Measurements from ENCODE around the gene SIPA1.

SIPA1 gene, protein sequence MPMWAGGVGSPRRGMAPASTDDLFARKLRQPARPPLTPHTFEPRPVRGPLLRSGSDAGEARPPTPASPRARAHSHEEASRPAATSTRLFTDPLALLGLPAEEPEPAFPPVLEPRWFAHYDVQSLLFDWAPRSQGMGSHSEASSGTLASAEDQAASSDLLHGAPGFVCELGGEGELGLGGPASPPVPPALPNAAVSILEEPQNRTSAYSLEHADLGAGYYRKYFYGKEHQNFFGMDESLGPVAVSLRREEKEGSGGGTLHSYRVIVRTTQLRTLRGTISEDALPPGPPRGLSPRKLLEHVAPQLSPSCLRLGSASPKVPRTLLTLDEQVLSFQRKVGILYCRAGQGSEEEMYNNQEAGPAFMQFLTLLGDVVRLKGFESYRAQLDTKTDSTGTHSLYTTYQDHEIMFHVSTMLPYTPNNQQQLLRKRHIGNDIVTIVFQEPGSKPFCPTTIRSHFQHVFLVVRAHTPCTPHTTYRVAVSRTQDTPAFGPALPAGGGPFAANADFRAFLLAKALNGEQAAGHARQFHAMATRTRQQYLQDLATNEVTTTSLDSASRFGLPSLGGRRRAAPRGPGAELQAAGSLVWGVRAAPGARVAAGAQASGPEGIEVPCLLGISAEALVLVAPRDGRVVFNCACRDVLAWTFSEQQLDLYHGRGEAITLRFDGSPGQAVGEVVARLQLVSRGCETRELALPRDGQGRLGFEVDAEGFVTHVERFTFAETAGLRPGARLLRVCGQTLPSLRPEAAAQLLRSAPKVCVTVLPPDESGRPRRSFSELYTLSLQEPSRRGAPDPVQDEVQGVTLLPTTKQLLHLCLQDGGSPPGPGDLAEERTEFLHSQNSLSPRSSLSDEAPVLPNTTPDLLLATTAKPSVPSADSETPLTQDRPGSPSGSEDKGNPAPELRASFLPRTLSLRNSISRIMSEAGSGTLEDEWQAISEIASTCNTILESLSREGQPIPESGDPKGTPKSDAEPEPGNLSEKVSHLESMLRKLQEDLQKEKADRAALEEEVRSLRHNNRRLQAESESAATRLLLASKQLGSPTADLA

GRCh38 chr11:65637794-65638419, at the start of gene SIPA1:
SIPA1 (plus strand) TSS chr11:65638101; CDS start chr11:65640922, 2,821 bp downstream.
- peaks cover 35% of the 10 kb centered on the region for H3K4me1 Mint-ChIP-seq

DNA sequence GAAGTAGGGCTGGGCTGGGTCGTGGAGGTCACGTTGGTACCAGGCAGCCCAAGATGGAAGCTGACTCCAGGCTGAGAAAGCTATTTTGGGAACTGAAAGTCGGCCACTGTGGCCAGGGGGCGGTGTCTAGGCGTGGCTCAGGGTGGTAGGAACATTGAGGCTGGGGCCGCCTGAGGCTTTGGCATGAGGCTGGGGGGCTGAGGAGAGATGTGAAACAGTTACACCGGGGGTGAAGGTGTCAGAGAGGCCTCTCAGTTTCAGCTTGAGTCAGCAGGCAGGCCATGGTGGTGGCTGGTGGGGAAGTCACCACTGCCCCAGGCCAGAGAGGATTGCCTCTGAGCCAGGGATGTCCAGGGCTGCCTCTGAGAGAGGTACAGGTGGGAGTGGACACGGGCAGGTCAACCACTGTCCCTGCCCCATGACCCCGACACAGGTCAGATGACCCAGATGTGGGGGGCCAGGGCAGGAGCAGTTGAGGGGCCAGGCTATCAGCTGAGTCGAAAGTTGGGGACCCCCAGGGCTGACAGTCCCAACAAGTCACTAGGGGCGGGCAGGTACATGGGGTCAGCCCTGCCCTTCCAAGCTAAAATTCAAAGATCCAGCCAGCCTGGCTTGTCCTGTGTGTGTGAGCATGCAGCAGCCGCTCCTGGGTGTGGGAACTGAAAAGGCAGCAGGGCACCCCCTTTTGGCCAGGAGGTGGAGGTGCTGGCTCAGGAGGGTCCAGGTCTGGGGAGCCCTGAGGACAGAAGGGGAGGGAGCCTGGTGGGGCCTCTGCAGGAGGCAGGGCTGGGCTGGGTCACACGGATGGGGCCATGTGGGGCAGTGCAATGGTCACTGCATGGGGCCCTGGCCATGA, 49.5 kb upstream of the SIPA1 start:
- Mint-ChIP-seq H3K4me3 (peak overlapping the region; percentile 60), H3K27me3 (no peaks in the 10 kb centered on the region), H3K4me1 (peaks cover 34% of the 10 kb centered on the region), H3K27ac (ENCODE audit: low read depth) (peak overlapping the region; percentile 87), H3K9me3 (no peaks in the 10 kb centered on the region), H3K36me3 (ENCODE audit: insufficient read depth) (peaks cover 20% of the 10 kb centered on the region)
- DNase-seq (ENCODE audit: low spot score in 2 of 2) = peak; percentile 62 to 71
- peak; percentile 90 for ATAC-seq (replicated peaks; ENCODE audit: extremely low read depth, poor library complexity, severe bottlenecking)

More at GRCh38 chr11:65637794-65638419, at the start of gene SIPA1:
- Mint-ChIP-seq H3K27me3 (no peaks in the 10 kb centered on the region), H3K36me3 (ENCODE audit: insufficient read depth) (peaks cover 58% of the 10 kb centered on the region), H3K4me3 (peak within 1 kb of the TSS; percentile 86), H3K27ac (ENCODE audit: low read depth) (peak within 1 kb of the TSS; percentile 98), H3K9me3 (no peaks in the 10 kb centered on the region)
- ATAC-seq (replicated peaks; ENCODE audit: extremely low read depth, poor library complexity, severe bottlenecking) = peak; percentile 26
- peak; percentile 68 to 70 for DNase-seq (ENCODE audit: low spot score in 2 of 2)

GRCh38 chr11:65589444-65590239, 48.3 kb upstream of the SIPA1 start:
- no peak for DNase-seq (ENCODE audit: low spot score in 2 of 2)
- peak; percentile 21 for ATAC-seq (replicated peaks; ENCODE audit: extremely low read depth, poor library complexity, severe bottlenecking)
- peaks cover 18% of the 10 kb centered on the region for H3K36me3 Mint-ChIP-seq (ENCODE audit: insufficient read depth)
- no peaks in the 10 kb centered on the region for H3K27me3 Mint-ChIP-seq
- peak overlapping the region; percentile 87 for H3K27ac Mint-ChIP-seq (ENCODE audit: low read depth)
- no peak overlapping the region for H3K4me3 Mint-ChIP-seq
- H3K9me3 Mint-ChIP-seq = no peaks in the 10 kb centered on the region
- H3K4me1 Mint-ChIP-seq = peaks cover 28% of the 10 kb centered on the region

- ATAC-seq (replicated peaks; ENCODE audit: extremely low read depth, poor library complexity, severe bottlenecking) (no peak), DNase-seq (ENCODE audit: low spot score in 2 of 2) (no peak)
- Mint-ChIP-seq H3K27ac (ENCODE audit: low read depth) (peak overlapping the region; percentile 72), H3K36me3 (ENCODE audit: insufficient read depth) (peaks cover 21% of the 10 kb centered on the region), H3K27me3 (no peaks in the 10 kb centered on the region), H3K4me1 (peaks cover 33% of the 10 kb centered on the region), H3K4me3 (no peak overlapping the region), H3K9me3 (no peaks in the 10 kb centered on the region)
Measured at GRCh38 chr11:65590240-65590738, 47.6 kb upstream of the SIPA1 start.

DNA sequence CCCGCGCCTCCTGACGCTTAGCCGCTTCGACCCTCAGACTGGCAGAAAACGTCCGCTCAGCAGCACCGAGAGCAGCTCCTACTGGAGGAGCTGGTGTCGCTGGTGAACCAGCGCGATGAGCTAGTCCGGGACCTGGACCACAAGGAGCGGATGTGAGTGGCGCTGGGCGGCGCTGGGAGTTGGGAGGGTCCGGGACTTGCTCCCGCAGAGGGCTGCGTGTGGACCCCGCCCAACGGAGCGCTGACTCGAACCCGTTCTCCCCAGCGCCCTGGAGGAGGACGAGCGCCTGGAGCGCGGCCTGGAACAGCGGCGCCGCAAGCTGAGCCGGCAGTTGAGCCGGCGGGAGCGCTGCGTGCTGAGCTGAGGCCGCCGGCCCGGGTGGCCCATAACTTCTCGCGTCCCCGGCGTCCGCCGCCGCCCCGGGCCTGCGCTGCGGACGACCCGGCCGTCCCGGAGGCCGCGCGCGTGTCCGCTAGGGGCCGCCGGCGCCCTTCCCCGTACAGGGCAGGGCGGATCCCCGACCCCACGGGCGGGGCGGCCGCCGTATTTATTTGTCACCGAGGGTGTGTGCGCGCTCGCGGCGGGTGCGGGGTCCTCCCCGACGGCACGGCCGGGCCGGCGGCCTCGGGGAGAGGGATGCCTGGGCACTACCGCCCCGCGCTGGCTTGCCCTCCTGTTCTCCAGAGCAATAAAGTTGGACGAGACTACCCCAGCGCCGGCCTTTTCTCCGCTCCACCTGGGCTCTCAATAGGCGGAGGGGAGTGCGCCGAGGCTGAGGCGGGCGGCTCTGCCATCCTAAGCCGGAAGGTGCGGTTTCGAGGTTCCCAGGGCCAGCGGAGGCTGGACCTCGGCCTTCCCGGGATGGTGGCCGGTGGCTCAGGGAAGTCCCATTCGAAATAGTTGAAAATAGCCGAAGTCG, 45.7 kb upstream of the SIPA1 start:
- no peak for DNase-seq (ENCODE audit: low spot score in 2 of 2)
- H3K36me3 Mint-ChIP-seq (ENCODE audit: insufficient read depth) = peaks cover 23% of the 10 kb centered on the region

GRCh38 chr11:65592858-65593517, 44.9 kb upstream of the SIPA1 start:
- peaks cover 23% of the 10 kb centered on the region for H3K4me1 Mint-ChIP-seq
- no peak for DNase-seq (ENCODE audit: low spot score in 2 of 2)
- H3K36me3 Mint-ChIP-seq (ENCODE audit: insufficient read depth) = peaks cover 26% of the 10 kb centered on the region
- no peaks in the 10 kb centered on the region for H3K27me3 Mint-ChIP-seq
- no peak overlapping the region for H3K27ac Mint-ChIP-seq (ENCODE audit: low read depth)
- no peak for ATAC-seq (replicated peaks; ENCODE audit: extremely low read depth, poor library complexity, severe bottlenecking)
- H3K9me3 Mint-ChIP-seq = no peaks in the 10 kb centered on the region
- no peak overlapping the region for H3K4me3 Mint-ChIP-seq

More for the DNA sequence above, 45.7 kb upstream of the SIPA1 start:
- Mint-ChIP-seq H3K27me3 (no peaks in the 10 kb centered on the region), H3K4me1 (peaks cover 31% of the 10 kb centered on the region), H3K27ac (ENCODE audit: low read depth) (no peak overlapping the region), H3K4me3 (no peak overlapping the region), H3K9me3 (no peaks in the 10 kb centered on the region)
- ATAC-seq (replicated peaks; ENCODE audit: extremely low read depth, poor library complexity, severe bottlenecking) = no peak

- Mint-ChIP-seq H3K9me3 (no peaks in the 10 kb centered on the region), H3K36me3 (ENCODE audit: insufficient read depth) (peaks cover 23% of the 10 kb centered on the region), H3K4me3 (no peak overlapping the region), H3K27ac (ENCODE audit: low read depth) (no peak overlapping the region), H3K27me3 (no peaks in the 10 kb centered on the region), H3K4me1 (peaks cover 15% of the 10 kb centered on the region)
- ATAC-seq (replicated peaks; ENCODE audit: extremely low read depth, poor library complexity, severe bottlenecking) (no peak), DNase-seq (ENCODE audit: low spot score in 2 of 2) (no peak)
Measured at GRCh38 chr11:65593518-65594414, 44.1 kb upstream of the SIPA1 start.

DNA sequence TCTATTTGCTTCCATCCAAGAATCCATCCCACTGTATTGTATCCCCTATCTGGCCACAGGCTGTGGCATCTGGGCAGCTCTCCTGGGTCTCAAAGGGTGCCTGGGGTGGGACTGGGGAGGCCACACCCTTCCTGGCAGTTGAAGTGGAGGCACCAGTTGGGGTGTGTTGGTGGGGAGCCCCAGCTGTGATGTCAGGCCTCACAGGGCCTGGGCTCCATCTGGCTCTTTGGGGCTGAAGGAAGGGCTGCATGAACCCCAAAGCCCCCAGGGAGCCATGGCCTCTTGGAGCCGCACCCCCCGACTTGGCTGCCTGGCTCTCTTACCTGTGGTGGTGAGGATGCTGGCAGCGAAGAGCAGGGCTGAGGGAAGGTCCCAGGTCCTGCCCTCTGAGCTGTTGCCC, 42.8 kb upstream of the SIPA1 start:
- H3K27ac Mint-ChIP-seq (ENCODE audit: low read depth) = peak overlapping the region; percentile 44
- peaks cover 20% of the 10 kb centered on the region for H3K36me3 Mint-ChIP-seq (ENCODE audit: insufficient read depth)
- H3K4me1 Mint-ChIP-seq = peaks cover 12% of the 10 kb centered on the region
- DNase-seq (ENCODE audit: low spot score in 2 of 2) (no peak), ATAC-seq (replicated peaks; ENCODE audit: extremely low read depth, poor library complexity, severe bottlenecking) (no peak)
- H3K27me3 Mint-ChIP-seq = no peaks in the 10 kb centered on the region
- H3K4me3 Mint-ChIP-seq = no peak overlapping the region
- no peaks in the 10 kb centered on the region for H3K9me3 Mint-ChIP-seq

- Mint-ChIP-seq H3K4me3 (no peak within 1 kb of the TSS), H3K36me3 (ENCODE audit: insufficient read depth) (peaks cover 17% of the 10 kb centered on the region), H3K4me1 (peaks cover 12% of the 10 kb centered on the region), H3K27me3 (no peaks in the 10 kb centered on the region), H3K27ac (ENCODE audit: low read depth) (peak within 1 kb of the TSS; percentile 56), H3K9me3 (no peaks in the 10 kb centered on the region)
- DNase-seq (ENCODE audit: low spot score in 2 of 2) (no peak), ATAC-seq (replicated peaks; ENCODE audit: extremely low read depth, poor library complexity, severe bottlenecking) (peak; percentile 28)
Measured at GRCh38 chr11:65595543-65596281, 42.2 kb upstream of the SIPA1 start, which contains the start of gene KCNK7. KCNK7 (minus strand) TSS chr11:65595800; CDS start chr11:65595772, 28 bp downstream.
